DND-41 (cell line): ENCODE measurements around the gene WDR43.

ENCODE experiments used
- CTCF ChIP-seq: IDR thresholded peaks from 2 replicates; pipeline ENCODE4 v1.5.1; 2012; ENCODE audit warnings: borderline replicate concordance, low read length, moderate library complexity, mild to moderate bottlenecking; ENCODE audit not compliant: poor library complexity, severe bottlenecking; ENCODE audit errors: extremely low read depth
- EZH2 ChIP-seq: IDR thresholded peaks from 3 replicates; pipeline ENCODE4 v1.6.1; 2012; ENCODE audit warnings: borderline replicate concordance, low read depth, mild to moderate bottlenecking, moderate library complexity, low read length, inconsistent platforms; ENCODE audit not compliant: severe bottlenecking

GRCh38 chr2:28901841-28902240 is 7.4 kb downstream of the WDR43 start:
- TF ChIP-seq CTCF (no peak), EZH2 (no peak)
